HG03060 (cell line): Measurements from ENCODE around the gene ADGRL1.

Experiments used
- ATAC-seq: cut with Tn5 transposase; IDR thresholded peaks from one replicate; pipeline ENCODE4 v1.9.1; 2021; ENCODE audit warnings: low read depth, moderate number of reproducible peaks; ENCODE audit not compliant: unreplicated experiment

ADGRL1 gene

DNA sequence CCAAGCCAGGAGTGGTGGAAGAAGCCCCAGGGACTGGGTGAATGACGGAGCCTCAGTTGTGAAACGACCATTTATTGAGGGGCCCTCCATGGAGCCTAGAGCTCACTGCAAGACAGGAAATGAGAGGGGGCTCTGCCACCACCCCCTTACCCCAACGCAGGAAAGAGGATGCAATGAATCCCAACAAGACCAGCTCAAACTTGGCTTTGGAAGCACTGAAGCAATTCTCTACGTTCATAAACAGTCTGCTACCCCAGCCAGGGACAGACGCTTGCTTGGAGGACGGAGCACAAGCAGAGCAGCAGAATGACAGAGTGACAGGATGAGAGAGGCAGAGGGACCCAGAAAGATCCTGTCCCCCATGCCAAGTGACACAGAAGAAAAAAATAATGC lies 89.4 kb downstream of the ADGRL1 start:
- no peak for ATAC-seq

DNA sequence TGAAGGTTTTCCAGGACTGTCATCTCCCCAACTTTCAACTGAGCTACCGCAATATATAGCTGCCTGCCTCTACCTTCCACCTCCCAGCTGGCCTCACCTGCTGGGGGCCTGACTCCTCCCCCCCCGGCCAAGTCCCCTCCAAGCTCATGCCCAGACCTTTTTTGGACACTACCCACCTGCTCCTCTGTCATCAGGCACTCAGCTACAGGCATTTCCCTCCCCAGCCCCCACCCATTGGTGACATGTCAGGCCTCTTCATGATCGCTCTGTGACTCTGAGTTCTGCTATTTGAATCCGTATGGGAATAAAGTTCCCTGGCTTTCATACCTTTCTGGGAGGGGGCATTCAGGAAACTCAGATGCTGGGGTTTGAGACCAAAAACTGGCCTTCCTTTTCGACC lies 90.2 kb downstream of the ADGRL1 start:
- no peak for ATAC-seq

DNA sequence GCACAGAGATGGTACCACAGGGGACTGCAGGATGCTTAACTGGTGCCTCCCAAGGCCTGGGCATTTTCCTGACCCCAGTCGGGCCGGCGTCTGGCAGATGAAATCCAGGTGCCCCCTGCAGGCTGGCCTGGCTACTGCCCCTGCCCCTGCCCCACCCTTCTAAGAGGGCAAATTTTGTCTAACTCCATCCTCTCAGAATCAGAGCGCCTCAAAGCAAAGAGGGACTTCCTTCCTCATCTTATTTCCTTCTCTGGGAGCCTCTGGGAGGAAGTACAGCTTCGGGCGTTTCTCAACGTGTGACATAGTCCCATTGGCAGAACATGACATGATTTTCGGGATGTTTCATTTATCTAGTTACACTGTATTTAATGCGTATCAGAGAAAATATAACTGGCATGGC lies 91.1 kb downstream of the ADGRL1 start:
- no peak for ATAC-seq

DNA sequence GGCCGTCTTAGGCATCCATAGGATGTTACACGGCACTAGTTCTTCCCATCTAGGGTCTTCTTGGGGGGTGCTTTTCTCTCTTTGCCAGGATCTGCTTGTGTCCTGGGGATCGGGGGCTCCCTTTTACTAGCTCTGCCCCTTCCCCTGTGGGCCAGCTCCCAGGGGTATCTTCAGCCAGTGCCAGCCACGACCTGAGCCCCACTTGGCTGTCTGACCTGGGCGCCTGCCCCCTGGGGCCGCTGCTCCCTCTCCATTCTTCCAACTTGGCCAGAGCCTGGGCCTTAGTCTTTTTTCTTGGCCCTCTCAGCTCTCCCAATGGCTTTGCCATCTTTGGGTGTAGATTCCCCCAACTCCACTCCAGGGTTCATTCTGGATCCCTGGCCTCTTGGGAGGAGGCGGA lies 91.5 kb downstream of the ADGRL1 start:
- ATAC-seq: no peak

DNA sequence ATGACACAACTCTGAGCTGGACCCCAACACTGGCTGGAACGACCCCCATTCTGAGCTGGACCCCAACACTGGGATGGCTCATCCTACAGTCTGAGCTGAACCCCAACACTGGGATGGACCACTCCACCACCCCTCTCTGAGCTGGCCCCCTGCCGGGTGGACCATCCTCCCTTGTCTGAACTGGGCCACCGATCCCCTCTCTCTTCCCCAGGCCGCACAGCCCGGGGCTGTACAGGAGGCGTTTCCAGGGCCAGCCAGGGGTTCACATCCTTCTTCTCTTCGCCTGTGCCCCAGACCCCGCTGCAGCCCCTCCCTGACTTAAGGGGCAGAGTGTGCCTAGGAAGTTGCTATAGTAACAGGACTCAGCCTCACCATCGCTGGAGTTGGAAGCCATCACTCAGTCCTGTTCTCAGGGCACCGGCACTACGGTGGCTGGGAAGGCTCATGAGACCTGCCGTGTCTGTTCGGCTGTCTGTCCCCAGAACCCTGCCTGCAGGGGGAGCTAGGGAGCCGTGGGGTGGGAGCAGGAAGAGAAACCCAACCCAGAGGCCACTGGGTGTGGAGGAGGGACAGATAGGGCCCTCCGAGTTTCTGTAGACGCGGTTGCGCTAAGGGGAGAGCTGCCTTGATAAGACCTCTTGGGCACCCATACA lies 92.1 kb downstream of the ADGRL1 start:
- ATAC-seq: no peak

DNA sequence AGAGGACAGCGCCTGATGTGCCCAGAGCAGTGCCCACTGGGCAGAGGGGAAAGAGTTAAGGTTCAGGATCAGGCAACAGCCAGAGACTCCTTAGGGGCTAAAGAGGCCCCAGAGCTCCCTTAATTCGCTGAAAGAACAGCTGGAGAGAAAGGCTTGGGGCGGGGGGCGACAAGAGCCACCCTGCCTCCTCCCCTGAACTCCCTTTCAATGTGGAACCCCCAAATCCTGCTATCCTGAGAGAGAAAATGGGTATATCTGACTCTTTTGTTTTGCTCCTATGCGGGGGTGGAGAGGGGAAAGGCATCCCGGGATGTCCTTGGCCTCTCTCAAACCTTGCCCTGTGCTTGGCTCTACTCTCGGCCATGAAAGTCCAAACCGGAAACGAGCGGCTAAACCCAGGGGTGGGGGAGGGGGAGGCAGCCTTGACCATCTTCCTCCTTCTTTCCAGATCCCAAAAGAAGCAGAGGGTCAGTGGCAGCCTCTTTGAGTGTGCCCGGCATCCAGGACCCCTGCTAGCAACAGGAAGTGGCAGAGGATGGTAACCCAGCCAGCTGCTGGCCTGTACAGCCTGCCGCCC lies 93.1 kb downstream of the ADGRL1 start:
- ATAC-seq: no peak

DNA sequence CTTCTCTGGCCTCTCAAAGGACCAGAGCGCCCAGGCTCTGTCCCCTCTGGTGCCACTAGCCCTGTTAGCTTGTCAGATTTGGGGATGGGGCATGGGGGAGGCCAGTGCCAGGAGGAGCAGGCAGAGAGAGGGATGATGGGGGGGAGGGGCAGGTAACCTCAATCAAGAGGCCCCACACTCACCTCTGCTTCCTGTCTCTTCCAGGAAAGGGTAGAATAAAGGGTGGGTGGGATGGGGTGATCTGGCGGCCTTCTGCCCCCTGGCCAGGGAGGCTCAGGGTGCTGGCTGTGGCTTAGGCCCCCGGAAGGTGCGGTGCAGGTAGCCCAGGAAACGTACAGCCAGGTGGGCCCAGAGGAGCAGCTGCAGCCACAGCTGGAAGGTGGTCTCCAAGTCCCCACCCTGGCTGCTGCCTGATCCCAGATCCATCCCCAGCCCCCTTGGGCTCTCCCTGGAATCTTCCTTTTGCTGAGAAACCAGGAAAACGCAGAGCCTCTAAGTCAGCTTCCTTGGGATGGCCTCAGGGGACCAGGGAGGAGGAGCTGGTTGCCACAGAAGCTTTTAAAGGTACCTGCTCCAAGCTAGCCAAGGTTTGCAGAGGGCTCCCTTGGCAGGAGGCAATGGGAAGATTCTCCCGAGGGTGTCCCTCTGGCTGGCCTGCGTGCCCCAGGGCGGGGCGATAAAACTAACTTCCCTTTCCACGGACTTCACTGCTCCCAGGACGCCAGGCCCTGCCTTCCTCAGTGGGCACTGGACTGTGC lies 93.7 kb downstream of the ADGRL1 start:
- ATAC-seq: no peak

DNA sequence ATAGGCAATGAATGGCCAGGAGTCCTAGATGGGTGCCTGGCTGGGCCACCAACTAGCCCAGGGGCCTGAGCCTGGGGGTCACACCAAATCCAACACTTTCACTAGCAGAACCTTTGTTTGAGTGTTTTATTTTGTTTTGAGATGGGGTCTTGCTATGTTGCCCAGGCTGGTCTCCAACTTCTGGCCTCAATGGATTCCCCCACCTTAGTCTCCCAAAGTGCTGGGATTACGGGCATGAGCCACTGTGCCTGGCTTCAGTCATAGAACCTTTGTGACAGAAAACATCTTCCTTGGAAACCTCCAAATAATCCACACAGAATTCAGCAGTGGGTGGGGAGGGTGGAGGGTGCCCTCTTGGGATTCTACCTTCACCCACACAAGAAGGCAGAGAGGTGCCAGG lies 94.5 kb downstream of the ADGRL1 start:
- no peak for ATAC-seq

DNA sequence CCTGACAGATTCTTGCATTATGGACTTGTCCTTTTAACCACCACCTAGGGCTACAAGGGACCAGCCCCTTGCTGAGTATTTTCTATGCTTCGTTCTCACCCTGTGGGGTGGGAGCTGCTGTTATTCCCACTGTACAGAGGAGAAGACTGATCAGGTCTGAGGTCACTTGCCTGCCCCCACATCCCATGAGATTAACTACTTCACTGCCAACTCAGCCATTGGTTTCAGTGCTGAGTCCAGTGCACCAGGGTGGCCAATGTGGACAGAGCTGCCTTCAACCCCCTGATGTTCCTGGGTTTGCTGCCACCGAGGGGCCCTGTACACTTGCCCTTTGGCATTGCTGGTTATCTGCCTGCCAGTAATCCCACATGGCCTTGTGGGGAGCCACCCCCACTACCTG lies 95.3 kb downstream of the ADGRL1 start:
- ATAC-seq: no peak

DNA sequence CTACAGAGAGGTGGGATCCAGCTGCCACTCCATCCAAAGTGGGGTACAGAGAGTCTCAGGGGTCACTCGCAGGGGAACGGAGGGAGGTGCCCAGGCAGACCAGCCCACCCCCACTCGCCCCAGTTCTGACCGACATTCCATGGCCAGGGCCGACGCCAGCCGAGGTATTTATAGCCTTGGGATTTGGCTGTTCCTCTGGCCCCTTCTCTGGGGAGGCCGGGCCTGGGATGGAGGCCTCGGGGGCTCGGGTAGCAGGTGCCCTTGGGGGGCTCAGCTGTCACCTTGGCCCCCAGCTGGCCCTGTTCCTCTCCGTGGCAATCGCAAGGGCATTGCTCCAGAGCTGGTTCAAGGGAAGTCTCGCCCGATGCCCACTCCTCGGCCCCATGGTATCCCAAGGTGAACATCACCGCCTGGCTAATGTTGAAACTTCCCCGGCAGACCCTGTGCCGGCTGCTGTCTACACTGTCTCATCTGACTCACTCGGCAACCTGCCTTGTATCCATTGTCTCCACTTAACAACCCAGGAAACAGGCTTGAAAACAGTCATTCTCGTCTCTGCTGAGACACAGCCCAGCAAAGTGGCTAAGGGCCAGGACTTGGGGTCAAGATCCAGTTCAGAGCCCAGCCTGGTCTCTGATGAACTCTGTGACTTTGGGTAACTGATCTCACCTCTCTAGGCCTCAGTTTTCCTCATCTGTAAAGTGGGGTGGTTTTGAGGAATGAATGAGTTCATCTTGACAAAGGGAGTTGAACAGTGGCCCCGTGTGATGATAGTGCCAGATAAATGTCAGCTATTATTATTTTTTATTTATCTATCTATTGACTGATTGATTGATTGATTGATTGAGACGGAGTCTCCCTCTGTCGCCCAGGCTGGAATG lies 98.1 kb downstream of the ADGRL1 start:
- ATAC-seq: no peak

DNA sequence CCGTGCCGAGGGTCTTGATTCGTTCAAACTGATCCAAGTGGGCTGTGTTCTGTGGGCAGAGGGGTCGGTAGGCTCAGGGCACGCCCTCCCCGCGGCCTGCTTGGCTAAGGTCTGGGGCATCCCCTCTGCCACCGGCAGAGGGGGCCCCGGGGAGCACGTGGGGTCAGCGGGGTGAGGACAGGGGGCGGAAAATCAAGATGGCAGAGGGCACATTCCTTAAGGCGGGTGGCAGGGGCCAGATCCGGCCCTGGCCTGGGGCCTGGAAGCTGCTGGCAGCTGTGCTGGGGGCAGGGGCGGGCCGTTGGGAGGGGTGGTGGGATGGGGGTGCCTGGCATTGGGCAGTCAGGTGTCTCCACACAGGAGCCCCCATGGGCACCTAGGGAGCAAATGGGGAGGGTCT lies 99.1 kb downstream of the ADGRL1 start:
- no peak for ATAC-seq

DNA sequence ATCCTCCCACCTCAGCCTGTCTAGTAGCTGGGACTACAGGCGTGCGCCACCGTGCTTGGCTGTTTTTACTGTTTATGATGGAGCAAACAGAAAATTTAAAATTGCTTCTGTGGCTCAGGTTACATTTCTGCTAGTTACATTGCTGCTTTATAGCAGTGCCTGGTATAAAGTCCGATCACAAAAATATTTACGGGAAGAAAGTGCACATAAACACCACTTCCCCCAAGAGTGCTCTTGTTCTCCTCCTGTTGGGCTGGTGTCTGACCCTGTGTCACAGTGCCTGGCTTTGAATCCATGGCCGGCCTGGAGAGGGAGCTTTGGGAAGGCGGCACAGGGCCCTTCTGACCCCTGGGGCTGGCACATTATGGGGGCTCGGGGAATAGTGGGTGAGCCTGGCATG lies 100.3 kb downstream of the ADGRL1 start:
- ATAC-seq: no peak

DNA sequence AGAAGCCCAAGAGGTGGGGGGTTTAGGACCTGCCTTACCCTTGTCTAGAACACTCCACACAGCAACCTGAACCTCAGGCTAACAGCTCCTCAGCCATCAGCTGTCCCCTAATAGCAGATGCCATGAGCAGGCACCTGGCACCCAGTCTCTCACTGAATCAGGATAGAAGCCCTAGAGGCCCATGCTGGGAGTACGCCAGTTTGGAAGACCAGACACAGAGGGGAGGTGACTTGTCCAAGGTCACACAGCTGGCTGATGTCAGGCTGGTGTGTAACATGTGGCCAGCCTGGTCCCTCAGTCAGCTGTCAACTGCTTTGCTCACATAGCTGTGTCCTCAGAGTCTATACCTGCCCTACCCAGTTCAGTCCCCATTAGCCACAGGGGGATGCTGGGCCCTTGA lies 102.7 kb downstream of the ADGRL1 start:
- no peak for ATAC-seq

DNA sequence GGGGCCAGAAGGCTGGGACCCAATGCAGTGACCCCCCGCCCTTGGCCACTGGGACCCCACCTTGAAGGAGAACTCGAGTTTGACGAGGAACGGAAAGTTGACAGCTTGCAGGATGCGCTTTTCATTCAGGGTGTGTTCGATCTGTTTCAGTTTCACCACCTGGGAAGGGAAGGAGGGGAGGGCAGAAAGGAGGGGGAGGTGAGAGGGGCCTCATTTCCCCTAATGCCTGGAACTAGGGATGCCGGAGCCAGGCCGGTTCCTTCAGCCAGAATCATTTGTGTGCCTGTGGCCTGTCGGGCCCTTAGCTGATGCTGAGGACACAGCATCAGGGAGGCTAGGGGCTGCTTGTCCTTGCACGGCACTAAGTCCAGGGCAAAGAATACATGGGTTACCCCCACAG lies 103.2 kb downstream of the ADGRL1 start:
- no peak for ATAC-seq

DNA sequence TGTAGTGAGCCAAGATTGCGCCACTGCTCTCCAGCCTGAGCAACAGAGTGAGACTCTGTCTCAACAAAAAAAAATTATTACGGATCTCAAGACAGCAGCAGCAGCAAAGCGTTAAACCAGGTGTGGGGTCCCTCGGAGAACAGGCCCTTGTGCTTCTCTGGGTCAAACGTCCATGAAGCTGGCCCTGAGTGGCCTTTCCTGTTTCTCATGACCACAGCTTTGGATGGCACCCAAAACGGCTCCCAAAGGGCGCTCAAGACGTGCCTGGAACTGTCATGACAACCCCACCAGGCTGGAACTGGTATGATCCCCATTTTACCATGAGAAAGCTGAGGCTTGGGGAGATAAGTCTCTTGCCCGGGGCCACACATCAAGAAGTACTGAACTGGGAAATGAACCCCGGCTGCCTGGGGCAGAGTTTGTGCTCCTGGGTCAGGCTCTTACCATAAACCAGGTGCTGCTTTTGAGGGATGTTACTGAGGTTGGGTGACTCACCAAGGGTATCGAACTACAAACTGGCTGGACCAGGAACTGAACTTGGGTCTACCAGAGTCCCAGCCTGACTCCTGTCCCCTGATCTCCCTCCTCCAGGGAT lies 103.8 kb downstream of the ADGRL1 start:
- no peak for ATAC-seq

DNA sequence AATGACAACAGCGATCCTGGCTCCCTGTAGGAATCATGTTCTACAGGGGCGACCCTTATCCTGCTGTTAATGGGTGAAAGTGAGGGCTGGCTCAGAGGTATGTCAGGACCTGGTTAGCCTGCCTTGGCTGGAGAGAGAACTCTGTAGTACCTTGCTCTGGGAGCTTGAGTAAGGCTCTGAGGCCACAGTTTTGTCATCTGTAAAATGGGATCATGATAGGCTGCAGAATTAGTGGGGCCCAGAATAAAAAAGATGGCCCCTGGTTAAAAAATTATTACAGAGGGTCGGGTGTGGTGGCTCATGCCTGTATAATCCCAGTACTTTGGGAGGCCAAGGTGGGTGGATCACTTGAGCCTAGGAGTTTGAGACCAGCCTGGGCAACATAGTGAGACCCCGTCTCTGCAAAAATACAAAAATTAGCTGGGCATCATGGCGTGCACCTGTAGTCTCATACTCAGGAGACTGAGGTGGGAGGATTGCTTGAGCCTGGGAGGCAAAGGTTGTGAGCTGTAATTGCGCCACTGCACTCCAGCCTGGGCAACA lies 104.9 kb downstream of the ADGRL1 start:
- no peak for ATAC-seq
